LNCaP clone FGC (cell line): ENCODE measurements around the gene RAB31.

ENCODE experiments used
- DNase-seq: peaks from one replicate; pipeline ENCODE4 v3.0.0-alpha.2; 2011; ENCODE audit warnings: low read depth
- H3K4me3 ChIP-seq: 2 replicates; pipeline ENCODE4 v1.5.1; 2011; ENCODE audit warnings: mild to moderate bottlenecking, low read depth, low read length, control low read depth
- CTCF ChIP-seq: IDR thresholded peaks from 2 replicates; pipeline ENCODE4 v1.5.1; 2012; ENCODE audit warnings: mild to moderate bottlenecking; ENCODE audit not compliant: control insufficient read depth, insufficient read depth; ENCODE audit errors: extremely low read depth

The RAB31 gene

GRCh38 chr18:9910071-9910470 is 202.0 kb downstream of the RAB31 start:
- no peak for TF ChIP-seq CTCF
- no peak overlapping the region for H3K4me3 ChIP-seq
- no peak for DNase-seq

DNA sequence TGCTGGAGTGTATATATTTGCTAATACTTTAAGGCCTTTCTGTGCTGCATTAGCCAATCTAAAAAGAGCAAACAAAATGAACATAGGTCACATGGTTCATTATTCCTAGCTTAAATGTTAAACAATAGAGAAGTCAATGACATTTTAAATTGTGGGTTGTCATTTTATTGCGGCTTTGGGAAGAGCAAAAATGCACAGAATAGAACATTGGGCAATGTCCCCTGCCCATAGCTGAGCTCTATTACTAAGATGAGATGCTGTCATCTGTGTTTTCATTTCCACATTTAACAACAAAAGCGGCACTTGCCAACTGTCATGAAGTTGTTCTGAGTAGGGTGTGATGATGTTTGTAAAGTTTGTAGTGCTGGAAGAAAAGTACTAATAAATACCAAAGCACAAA is 202.6 kb downstream of the RAB31 start:
- TF ChIP-seq CTCF, result no peak
- no peak overlapping the region for H3K4me3 ChIP-seq
- DNase-seq, result no peak

GRCh38 chr18:9911226-9911625 is 203.1 kb downstream of the RAB31 start:
- TF ChIP-seq CTCF, result no peak
- DNase-seq, result no peak
- no peak overlapping the region for H3K4me3 ChIP-seq
